ENCODE measurements around the gene KHK. TPM values are rescaled to one million over a fixed set of nuclear protein-coding genes. Genes with fewer than 3 reads are reported as not detected.

Gene KHK
- polyA plus RNA-seq, 1 of the 3 experiments (the other 2 are of a cell fraction): 10.3 TPM

DNA sequence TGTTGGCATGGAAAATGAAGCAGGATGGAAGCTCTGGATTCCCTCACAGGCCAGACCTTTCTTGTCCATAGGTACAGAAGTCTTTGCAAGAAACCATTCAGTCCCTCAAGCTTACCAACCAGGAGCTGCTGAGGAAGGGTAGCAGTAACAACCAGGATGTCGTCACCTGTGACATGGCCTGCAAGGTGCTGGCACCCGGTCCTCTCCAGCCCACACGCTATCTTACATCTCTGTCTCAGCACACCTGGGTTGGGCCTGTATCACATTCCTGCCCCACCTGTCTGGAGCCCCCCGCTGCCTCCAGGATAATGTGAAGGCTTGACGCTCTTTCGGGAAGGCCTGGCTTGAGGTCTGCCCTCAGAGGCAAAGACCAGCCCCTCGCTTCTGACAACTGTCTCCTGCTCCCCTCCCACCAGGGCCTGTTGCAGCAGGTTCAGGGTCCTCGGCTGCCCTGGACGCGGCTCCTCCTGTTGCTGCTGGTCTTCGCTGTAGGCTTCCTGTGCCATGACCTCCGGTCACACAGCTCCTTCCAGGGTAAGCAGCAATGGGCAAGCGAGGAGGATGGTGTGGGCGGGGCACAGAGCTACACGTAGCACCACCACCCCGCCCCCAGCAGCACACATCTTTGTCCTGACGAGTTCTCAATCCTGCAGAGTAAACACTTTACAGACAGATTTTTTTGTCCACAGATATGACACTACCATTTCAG is 47.8 kb upstream of the KHK start:
- Histone ChIP-seq H3K9ac (no peak overlapping the region), H3K27me3 (ENCODE audit: insufficient read depth) (no peaks in the 10 kb centered on the region), H2AFZ (ENCODE audit: low read depth) (no peak overlapping the region), H4K20me1 (ENCODE audit: insufficient read depth) (no peaks in the 10 kb centered on the region; the same call in 1 of the 2 replicates), H3K79me2 (ENCODE audit: insufficient read depth) (peaks cover 28% of the 10 kb centered on the region), H3K27ac (ENCODE audit: low read depth in 2 of 2, low read length in 1 of 2) (no peak overlapping the region), H3K9me3 (no peaks in the 10 kb centered on the region), H3K9me2 (no peaks in the 10 kb centered on the region), H3K4me2 (no peak overlapping the region), H3K4me1 (ENCODE audit: control insufficient read depth in 1 of 2, insufficient read depth in 2 of 2, low read depth in 1 of 2, low read length in 1 of 2) (peaks cover 8 to 15% of the 10 kb centered on the region in 2 experiments; a peak in 3 of 4 replicates), H3K4me3 (ENCODE audit: low read depth in 2 of 2, low read length in 1 of 2) (no peak overlapping the region), H3F3A (replicated peaks; ENCODE audit: insufficient read depth) (peaks cover 15% of the 10 kb centered on the region), H3K36me3 (replicated peaks in 1 of 2; ENCODE audit: control insufficient read depth in 1 of 2, insufficient read depth in 2 of 2, low read length in 1 of 2) (peaks cover 31 to 81% of the 10 kb centered on the region in 2 experiments)
- no peak for TF ChIP-seq EP300 (IDR thresholded peaks at IDR 0.05; ENCODE audit: borderline replicate concordance in 1 of 2, low read depth in 1 of 2, low read length in 1 of 2)
- TF ChIP-seq, protein P1, sequence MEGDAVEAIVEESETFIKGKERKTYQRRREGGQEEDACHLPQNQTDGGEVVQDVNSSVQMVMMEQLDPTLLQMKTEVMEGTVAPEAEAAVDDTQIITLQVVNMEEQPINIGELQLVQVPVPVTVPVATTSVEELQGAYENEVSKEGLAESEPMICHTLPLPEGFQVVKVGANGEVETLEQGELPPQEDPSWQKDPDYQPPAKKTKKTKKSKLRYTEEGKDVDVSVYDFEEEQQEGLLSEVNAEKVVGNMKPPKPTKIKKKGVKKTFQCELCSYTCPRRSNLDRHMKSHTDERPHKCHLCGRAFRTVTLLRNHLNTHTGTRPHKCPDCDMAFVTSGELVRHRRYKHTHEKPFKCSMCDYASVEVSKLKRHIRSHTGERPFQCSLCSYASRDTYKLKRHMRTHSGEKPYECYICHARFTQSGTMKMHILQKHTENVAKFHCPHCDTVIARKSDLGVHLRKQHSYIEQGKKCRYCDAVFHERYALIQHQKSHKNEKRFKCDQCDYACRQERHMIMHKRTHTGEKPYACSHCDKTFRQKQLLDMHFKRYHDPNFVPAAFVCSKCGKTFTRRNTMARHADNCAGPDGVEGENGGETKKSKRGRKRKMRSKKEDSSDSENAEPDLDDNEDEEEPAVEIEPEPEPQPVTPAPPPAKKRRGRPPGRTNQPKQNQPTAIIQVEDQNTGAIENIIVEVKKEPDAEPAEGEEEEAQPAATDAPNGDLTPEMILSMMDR (IDR thresholded peaks at IDR 0.05): no peak
- TF ChIP-seq CHD2 (IDR thresholded peaks at IDR 0.05; ENCODE audit: low read length, partially characterized antibody): no peak
- no peak for TF ChIP-seq YY1 (IDR thresholded peaks at IDR 0.05; ENCODE audit: low read depth)
- TF ChIP-seq, protein P2, sequence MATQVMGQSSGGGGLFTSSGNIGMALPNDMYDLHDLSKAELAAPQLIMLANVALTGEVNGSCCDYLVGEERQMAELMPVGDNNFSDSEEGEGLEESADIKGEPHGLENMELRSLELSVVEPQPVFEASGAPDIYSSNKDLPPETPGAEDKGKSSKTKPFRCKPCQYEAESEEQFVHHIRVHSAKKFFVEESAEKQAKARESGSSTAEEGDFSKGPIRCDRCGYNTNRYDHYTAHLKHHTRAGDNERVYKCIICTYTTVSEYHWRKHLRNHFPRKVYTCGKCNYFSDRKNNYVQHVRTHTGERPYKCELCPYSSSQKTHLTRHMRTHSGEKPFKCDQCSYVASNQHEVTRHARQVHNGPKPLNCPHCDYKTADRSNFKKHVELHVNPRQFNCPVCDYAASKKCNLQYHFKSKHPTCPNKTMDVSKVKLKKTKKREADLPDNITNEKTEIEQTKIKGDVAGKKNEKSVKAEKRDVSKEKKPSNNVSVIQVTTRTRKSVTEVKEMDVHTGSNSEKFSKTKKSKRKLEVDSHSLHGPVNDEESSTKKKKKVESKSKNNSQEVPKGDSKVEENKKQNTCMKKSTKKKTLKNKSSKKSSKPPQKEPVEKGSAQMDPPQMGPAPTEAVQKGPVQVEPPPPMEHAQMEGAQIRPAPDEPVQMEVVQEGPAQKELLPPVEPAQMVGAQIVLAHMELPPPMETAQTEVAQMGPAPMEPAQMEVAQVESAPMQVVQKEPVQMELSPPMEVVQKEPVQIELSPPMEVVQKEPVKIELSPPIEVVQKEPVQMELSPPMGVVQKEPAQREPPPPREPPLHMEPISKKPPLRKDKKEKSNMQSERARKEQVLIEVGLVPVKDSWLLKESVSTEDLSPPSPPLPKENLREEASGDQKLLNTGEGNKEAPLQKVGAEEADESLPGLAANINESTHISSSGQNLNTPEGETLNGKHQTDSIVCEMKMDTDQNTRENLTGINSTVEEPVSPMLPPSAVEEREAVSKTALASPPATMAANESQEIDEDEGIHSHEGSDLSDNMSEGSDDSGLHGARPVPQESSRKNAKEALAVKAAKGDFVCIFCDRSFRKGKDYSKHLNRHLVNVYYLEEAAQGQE (IDR thresholded peaks at IDR 0.05; ENCODE audit: low read depth, low read length): no peak
- TF ChIP-seq, protein P3, sequence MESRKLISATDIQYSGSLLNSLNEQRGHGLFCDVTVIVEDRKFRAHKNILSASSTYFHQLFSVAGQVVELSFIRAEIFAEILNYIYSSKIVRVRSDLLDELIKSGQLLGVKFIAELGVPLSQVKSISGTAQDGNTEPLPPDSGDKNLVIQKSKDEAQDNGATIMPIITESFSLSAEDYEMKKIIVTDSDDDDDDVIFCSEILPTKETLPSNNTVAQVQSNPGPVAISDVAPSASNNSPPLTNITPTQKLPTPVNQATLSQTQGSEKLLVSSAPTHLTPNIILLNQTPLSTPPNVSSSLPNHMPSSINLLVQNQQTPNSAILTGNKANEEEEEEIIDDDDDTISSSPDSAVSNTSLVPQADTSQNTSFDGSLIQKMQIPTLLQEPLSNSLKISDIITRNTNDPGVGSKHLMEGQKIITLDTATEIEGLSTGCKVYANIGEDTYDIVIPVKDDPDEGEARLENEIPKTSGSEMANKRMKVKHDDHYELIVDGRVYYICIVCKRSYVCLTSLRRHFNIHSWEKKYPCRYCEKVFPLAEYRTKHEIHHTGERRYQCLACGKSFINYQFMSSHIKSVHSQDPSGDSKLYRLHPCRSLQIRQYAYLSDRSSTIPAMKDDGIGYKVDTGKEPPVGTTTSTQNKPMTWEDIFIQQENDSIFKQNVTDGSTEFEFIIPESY (IDR thresholded peaks at IDR 0.05; ENCODE audit: borderline replicate concordance, low read depth): no peak
- TF ChIP-seq EZH2phosphoT487 (IDR thresholded peaks at IDR 0.05; ENCODE audit: borderline replicate concordance, low read depth): no peak
- TF ChIP-seq FOSL2 (IDR thresholded peaks at IDR 0.05; ENCODE audit: borderline replicate concordance, low read depth): no peak
- no peak for TF ChIP-seq RFX5 (IDR thresholded peaks at IDR 0.05; ENCODE audit: low read length)
- no peak for TF ChIP-seq RAD21 (IDR thresholded peaks at IDR 0.05; ENCODE audit: low read length)
- no peak for TF ChIP-seq MAX (IDR thresholded peaks at IDR 0.05; ENCODE audit: low read depth)
- no peak for TF ChIP-seq GABPA (IDR thresholded peaks at IDR 0.05; ENCODE audit: low read depth)
- no peak for TF ChIP-seq SMC3 (IDR thresholded peaks at IDR 0.05; ENCODE audit: low read depth, low read length)
- TF ChIP-seq, protein P4, sequence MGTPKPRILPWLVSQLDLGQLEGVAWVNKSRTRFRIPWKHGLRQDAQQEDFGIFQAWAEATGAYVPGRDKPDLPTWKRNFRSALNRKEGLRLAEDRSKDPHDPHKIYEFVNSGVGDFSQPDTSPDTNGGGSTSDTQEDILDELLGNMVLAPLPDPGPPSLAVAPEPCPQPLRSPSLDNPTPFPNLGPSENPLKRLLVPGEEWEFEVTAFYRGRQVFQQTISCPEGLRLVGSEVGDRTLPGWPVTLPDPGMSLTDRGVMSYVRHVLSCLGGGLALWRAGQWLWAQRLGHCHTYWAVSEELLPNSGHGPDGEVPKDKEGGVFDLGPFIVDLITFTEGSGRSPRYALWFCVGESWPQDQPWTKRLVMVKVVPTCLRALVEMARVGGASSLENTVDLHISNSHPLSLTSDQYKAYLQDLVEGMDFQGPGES (IDR thresholded peaks at IDR 0.05; ENCODE audit: low read depth, low read length): no peak
- TF ChIP-seq FOXM1 (IDR thresholded peaks at IDR 0.05; ENCODE audit: low read depth): no peak
- WGBS (ENCODE audit: low lambda C conversion rate): 95% methylated on average over 17 of the region's 17 CpGs
- DNase-seq: no peak
- POLR2A ChIA-PET: interaction anchor here (0.7 to 2.7 kb wide), 3 partner anchors 11 to 12 kb away, joined by 3 to 8 read pairs (median 4); partner anchors contain the start of gene AGBL5
- CTCF ChIA-PET: interaction anchor here (1.1 to 2.3 kb wide), 8 partner anchors 11 to 193 kb away, joined by 3 to 12 read pairs (median 6); partner anchors contain the start of gene KHK

Data from SK-N-SH (cell line).